GM18868 (cell line): ENCODE results near the gene TELO2.

ENCODE experiments used
- ATAC-seq: cut with Tn5 transposase; IDR thresholded peaks from one replicate; pipeline ENCODE4 v1.9.1; 2021; ENCODE audit warnings: mild to moderate bottlenecking, moderate library complexity; ENCODE audit not compliant: unreplicated experiment

TELO2 gene

GRCh38 chr16:1496464-1496863 lies 3.3 kb downstream of the TELO2 start:
- no peak for ATAC-seq

- ATAC-seq = no peak
These were observed 3.9 kb downstream of the TELO2 start for GRCh38 chr16:1497014-1497598.

- no peak for ATAC-seq
These were observed 5.9 kb downstream of the TELO2 start for GRCh38 chr16:1498899-1499676.

GRCh38 chr16:1499756-1500464 lies 6.8 kb downstream of the TELO2 start:
- ATAC-seq = no peak

GRCh38 chr16:1500465-1501150 lies 7.4 kb downstream of the TELO2 start:
- ATAC-seq = no peak

- no peak for ATAC-seq
These were observed 8.5 kb downstream of the TELO2 start for GRCh38 chr16:1501630-1502029.

DNA sequence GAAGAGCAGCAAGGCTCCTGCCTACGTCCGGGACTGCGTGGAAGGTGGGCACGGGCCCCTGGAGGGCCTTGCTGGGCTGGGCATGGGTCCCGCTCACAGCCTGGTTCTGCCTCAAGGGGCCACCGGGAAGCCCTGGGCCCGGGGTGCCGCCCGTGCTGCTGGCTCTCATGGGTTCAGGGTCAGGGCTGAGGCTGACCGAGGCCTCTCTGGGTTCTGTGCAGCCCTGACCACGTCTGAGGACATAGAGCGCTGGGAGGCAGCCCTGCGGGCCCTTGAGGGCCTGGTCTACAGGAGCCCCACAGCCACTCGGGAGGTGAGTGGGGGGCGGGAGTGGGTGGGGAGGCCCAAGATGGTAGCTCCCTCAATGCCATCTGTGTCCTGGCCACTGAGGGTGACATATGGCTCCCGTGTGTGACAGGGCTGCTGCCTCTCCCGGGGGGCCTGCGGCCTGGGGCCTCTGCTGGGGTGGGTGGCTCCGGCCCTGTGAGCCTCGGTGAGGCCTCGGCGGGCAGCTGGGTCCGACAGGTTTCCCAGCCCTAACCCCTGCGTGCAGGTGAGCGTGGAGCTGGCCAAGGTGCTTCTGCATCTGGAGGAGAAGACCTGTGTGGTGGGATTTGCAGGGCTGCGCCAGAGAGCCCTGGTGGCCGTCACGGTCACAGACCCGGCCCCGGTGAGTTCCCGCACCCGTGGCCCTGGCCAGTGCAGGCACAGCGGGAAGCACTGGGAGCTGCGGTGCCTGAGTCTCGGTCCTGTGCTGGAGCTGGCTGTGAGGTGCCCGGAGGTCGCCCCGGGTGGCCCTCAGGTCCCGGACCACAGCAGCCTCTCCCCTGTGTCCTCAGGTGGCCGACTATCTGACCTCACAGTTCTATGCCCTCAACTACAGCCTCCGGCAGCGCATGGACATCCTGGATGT lies 9.2 kb downstream of the TELO2 start:
- ATAC-seq = no peak

- no peak for ATAC-seq
These were observed 10.2 kb downstream of the TELO2 start for GRCh38 chr16:1503110-1503955.

DNA sequence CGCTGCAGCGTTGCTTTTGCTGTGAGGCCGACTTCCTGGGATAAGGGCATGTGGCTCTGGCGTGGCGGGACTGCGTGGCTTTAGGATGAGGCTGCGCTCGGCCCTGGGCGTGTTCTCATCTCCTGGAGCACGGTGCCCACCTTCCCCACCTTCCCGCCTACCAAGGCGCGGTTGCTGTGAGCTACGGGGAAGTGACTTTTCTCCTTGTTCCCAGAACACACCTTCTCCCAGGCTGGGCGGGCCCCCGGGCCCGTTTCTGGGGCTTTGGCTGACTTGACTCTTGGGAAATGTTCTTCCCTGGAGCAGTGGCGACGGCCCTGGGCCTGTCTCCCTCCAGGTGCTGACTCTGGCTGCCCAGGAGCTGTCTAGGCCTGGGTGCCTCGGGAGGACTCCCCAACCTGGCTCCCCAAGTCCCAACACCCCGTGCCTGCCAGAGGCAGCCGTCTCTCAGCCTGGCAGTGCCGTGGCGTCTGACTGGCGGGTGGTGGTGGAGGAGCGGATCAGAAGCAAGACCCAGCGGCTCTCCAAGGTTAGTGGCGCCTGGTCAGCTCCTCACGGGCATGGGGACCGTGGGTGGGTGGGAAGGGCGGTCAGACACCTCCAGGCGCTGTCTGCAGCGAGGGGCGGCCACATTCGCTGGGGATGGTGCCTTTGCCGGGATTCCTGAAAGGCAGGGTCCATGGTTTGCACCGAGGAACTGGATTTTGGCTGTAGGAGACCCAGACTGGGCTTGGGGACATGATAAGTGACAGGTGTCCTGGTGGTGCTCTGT lies 12.1 kb downstream of the TELO2 start:
- ATAC-seq = no peak

- ATAC-seq = no peak
These were observed 12.8 kb downstream of the TELO2 start for GRCh38 chr16:1505912-1506311.

GRCh38 chr16:1506494-1507213 lies 13.5 kb downstream of the TELO2 start:
- no peak for ATAC-seq

DNA sequence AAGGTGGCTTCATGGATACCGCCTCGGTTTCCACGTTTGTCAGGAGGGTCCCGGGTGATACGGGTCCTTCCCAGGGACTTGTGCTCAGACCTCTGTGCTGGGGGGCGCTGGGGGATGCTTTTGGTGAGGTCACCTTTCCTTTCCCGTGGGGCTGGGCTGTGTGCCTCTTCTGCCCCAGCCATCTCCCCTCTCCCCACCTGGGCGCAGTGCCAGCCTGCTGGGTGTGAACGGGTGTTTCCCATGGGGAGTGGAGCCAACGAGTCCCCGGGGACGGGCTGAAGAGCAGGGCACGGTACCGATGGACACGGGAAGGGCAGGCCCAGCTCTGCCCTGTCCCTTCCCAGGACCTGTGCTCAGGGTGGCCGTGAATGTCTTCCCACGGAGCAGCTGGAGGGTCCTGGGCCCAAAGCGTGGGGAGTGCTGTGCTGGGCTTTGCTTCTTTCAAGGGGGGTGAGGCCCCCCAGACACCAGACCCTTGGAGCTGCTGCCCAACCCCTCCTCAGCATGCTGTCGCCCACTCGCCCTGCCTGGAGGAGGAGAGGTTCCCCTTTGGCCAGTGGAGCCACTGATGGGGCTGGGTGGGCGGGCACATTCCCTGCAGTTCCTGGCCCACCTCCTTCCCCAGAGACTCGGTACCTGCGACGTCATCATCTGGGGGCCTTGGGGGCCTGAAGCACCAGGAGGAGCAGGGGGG lies 15.5 kb downstream of the TELO2 start:
- ATAC-seq = no peak

- no peak for ATAC-seq
These were observed 16.4 kb downstream of the TELO2 start for GRCh38 chr16:1509307-1510221.

- no peak for ATAC-seq
These were observed 17.1 kb downstream of the TELO2 start for GRCh38 chr16:1510272-1510671.

GRCh38 chr16:1510941-1511351 lies 17.8 kb downstream of the TELO2 start:
- no peak for ATAC-seq
